Upper lobe of right lung (tissue), 1 donor: ENCODE data around the gene UTP14A. TPM values are rescaled to one million over a fixed set of nuclear protein-coding genes. Genes with fewer than 3 reads are reported as not detected.
A peak's percentile ranks its signal among the peaks of the same experiment; 100 is the strongest.

ENCODE experiments used
- ATAC-seq: fragments of 200-7000 bp; cut with Tn5 transposase; one replicate; pipeline ENCODE4 v1.9.1; 2020; ENCODE audit warnings: mild to moderate bottlenecking, moderate library complexity
- DNase-seq: peaks from one replicate; pipeline ENCODE4 v3.0.0-alpha.2; 2020
- H3K27ac ChIP-seq: fragments of 200-600 bp; one replicate; pipeline ENCODE4 v1.8.0; 2022
- H3K27me3 ChIP-seq: fragments of 200-600 bp; one replicate; pipeline ENCODE4 v1.8.0; 2022; ENCODE audit warnings: mild to moderate bottlenecking
- H3K36me3 ChIP-seq: fragments of 200-600 bp; one replicate; pipeline ENCODE4 v1.8.0; 2022
- H3K4me1 ChIP-seq: fragments of 200-600 bp; one replicate; pipeline ENCODE4 v1.8.0; 2022
- H3K4me3 ChIP-seq: fragments of 200-600 bp; one replicate; pipeline ENCODE4 v1.8.0; 2022; ENCODE audit warnings: mild to moderate bottlenecking
- H3K9me3 ChIP-seq: fragments of 200-600 bp; one replicate; pipeline ENCODE4 v1.8.0; 2022
- CTCF ChIP-seq: fragments of 200-600 bp; IDR thresholded peaks from one replicate; pipeline ENCODE4 v1.8.0; 2022; ENCODE audit warnings: antibody characterized with exemption
- intact Hi-C: fragments of 100-400 bp; cut with DNase I; formaldehyde crosslinking; loops from one replicate; pipeline ENCODE4 v1.11.0; 2022
- total RNA-seq: library from RNA; stranded (reverse); fragmentation: NEBNext Ultra II Directional; extraction: Animal tissue kit (Norgen Biotek cat#: 25700); gene quantifications from one replicate; pipeline ENCODE4 v1.2.1, GENCODE V29; 2021
- donor health status: DM: no; HTN: yes; CAD: no; lungs with severe emphysema.

Gene UTP14A
- total RNA-seq, 1 donor from 2014 or later: 12.9 TPM

GRCh38 chrX:129877401-129877800, 28.6 kb upstream of the UTP14A start:
- TF ChIP-seq CTCF: no peak
- no peak for DNase-seq
- Histone ChIP-seq H3K4me1 (no peaks in the 10 kb centered on the region), H3K9me3 (no peaks in the 10 kb centered on the region), H3K36me3 (no peaks in the 10 kb centered on the region), H3K4me3 (no peak overlapping the region), H3K27me3 (no peaks in the 10 kb centered on the region), H3K27ac (no peak overlapping the region)
- intact Hi-C loops: no loop called here
- ATAC-seq: peak; percentile 23

- DNase-seq (no peak), ATAC-seq (no peak)
- Histone ChIP-seq H3K27ac (no peak overlapping the region), H3K27me3 (no peaks in the 10 kb centered on the region), H3K4me1 (no peaks in the 10 kb centered on the region), H3K4me3 (no peak overlapping the region), H3K36me3 (no peaks in the 10 kb centered on the region), H3K9me3 (no peaks in the 10 kb centered on the region)
- intact Hi-C loops: no loop called here
- no peak for TF ChIP-seq CTCF
Measured at GRCh38 chrX:129900054-129900453, 5.9 kb upstream of the UTP14A start.

DNA sequence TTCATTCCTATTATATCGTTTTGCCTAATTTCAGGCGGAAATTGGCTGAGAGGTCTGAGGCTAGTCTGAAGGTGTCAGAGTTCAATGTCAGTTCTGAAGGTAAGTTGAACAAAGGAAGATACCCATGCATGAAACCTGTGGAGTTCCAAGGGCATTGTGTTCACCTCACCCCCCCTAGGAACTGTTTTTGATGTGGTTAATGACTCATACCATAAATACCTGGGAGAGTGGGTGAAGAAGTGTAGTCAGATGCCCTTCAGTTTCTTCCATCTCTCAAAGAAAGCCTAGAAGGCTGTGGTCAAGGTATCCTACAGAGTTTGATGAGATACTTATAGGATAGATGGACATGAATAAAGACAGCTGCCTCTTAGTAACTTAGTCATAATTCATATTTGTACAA, 2.7 kb downstream of the UTP14A start:
- Histone ChIP-seq H3K27ac (no peak overlapping the region), H3K4me1 (peaks cover 4% of the 10 kb centered on the region), H3K9me3 (no peaks in the 10 kb centered on the region), H3K27me3 (no peaks in the 10 kb centered on the region), H3K36me3 (peaks cover 43% of the 10 kb centered on the region), H3K4me3 (no peak overlapping the region)
- TF ChIP-seq CTCF: no peak
- ATAC-seq: no peak
- intact Hi-C loops: no loop called here
- no peak for DNase-seq

GRCh38 chrX:129925305-129926092, 19.5 kb downstream of the UTP14A start:
- Histone ChIP-seq H3K27me3 (no peaks in the 10 kb centered on the region), H3K4me1 (no peaks in the 10 kb centered on the region), H3K27ac (no peak overlapping the region), H3K9me3 (no peaks in the 10 kb centered on the region), H3K4me3 (no peak overlapping the region), H3K36me3 (peaks cover 14% of the 10 kb centered on the region)
- intact Hi-C loops: loop anchor here (10.0 kb wide), 1 partner anchor 99 kb away; no protein-coding TSS in a partner anchor
- DNase-seq (peak; percentile 64), ATAC-seq (peak; percentile 91)
- peak; percentile 56 for TF ChIP-seq CTCF

GRCh38 chrX:129930941-129931410, 25.0 kb downstream of the UTP14A start:
- no peak for DNase-seq
- Histone ChIP-seq H3K4me3 (peak overlapping the region; percentile 58), H3K9me3 (no peaks in the 10 kb centered on the region), H3K4me1 (no peaks in the 10 kb centered on the region), H3K27me3 (no peaks in the 10 kb centered on the region), H3K36me3 (peaks cover 4% of the 10 kb centered on the region), H3K27ac (peak overlapping the region; percentile 66)
- ATAC-seq: no peak
- intact Hi-C loops: no loop called here
- TF ChIP-seq CTCF: no peak
